ENCODE results near the gene CAMK2D.

The CAMK2D gene

GRCh38 chr4:113682730-113683537 is 78.6 kb downstream of the CAMK2D start:
- DNase-seq (ENCODE audit: low spot score), result peak; percentile 10

- DNase-seq (ENCODE audit: low spot score), result no peak
These were observed 82.9 kb downstream of the CAMK2D start for GRCh38 chr4:113678641-113679040.

- DNase-seq (ENCODE audit: low spot score), result no peak
These were observed 84.2 kb downstream of the CAMK2D start for GRCh38 chr4:113677325-113677724.

GRCh38 chr4:113675731-113676697 is 85.5 kb downstream of the CAMK2D start:
- DNase-seq (ENCODE audit: low spot score), result no peak

GRCh38 chr4:113674733-113675132 is 86.8 kb downstream of the CAMK2D start:
- DNase-seq (ENCODE audit: low spot score), result no peak

- DNase-seq (ENCODE audit: low spot score), result no peak
These were observed 87.3 kb downstream of the CAMK2D start for GRCh38 chr4:113674251-113674650.

- DNase-seq (ENCODE audit: low spot score), result peak; percentile 8
These were observed 88.1 kb downstream of the CAMK2D start for GRCh38 chr4:113673450-113673849.

GRCh38 chr4:113666386-113667114 is 95.0 kb downstream of the CAMK2D start:
- DNase-seq (ENCODE audit: low spot score), result no peak

GRCh38 chr4:113665036-113665435 is 96.5 kb downstream of the CAMK2D start:
- no peak for DNase-seq (ENCODE audit: low spot score)

GRCh38 chr4:113662581-113662980 is 99.0 kb downstream of the CAMK2D start:
- no peak for DNase-seq (ENCODE audit: low spot score)

GRCh38 chr4:113659127-113659526 is 102.4 kb downstream of the CAMK2D start:
- DNase-seq (ENCODE audit: low spot score), result no peak

- no peak for DNase-seq (ENCODE audit: low spot score)
These were observed 103.8 kb downstream of the CAMK2D start for GRCh38 chr4:113657586-113658233.

GRCh38 chr4:113653871-113654270 is 107.7 kb downstream of the CAMK2D start:
- DNase-seq (ENCODE audit: low spot score), result no peak

- DNase-seq (ENCODE audit: low spot score), result no peak
These were observed 115.1 kb downstream of the CAMK2D start for GRCh38 chr4:113646442-113646822.

GRCh38 chr4:113645771-113646441 is 115.6 kb downstream of the CAMK2D start:
- DNase-seq (ENCODE audit: low spot score), result peak; percentile 36

- no peak for DNase-seq (ENCODE audit: low spot score)
These were observed 116.2 kb downstream of the CAMK2D start for GRCh38 chr4:113645288-113645687.

GRCh38 chr4:113644398-113644797 is 117.1 kb downstream of the CAMK2D start:
- no peak for DNase-seq (ENCODE audit: low spot score)

GRCh38 chr4:113643505-113643904 is 118.0 kb downstream of the CAMK2D start:
- no peak for DNase-seq (ENCODE audit: low spot score)

GRCh38 chr4:113641025-113641431 is 120.5 kb downstream of the CAMK2D start:
- no peak for DNase-seq (ENCODE audit: low spot score)

GRCh38 chr4:113639326-113639725 is 122.2 kb downstream of the CAMK2D start:
- no peak for DNase-seq (ENCODE audit: low spot score)

GRCh38 chr4:113638562-113638832 is 123.0 kb downstream of the CAMK2D start:
- no peak for DNase-seq (ENCODE audit: low spot score)

Measured in AG20443 (cell line).